UCSD-AML1 (cell line): ENCODE results near the gene GPR132.

Experiments used
- DNase-seq: peaks from one replicate; lab custom pipeline; 2025; ENCODE audit not compliant: unreplicated experiment; lab: John Stamatoyannopoulos, UW

Gene GPR132

GRCh38 chr14:105023144-105023543 lies 42.1 kb downstream of the GPR132 start:
- DNase-seq = no peak

- DNase-seq = no peak
These were observed 43.0 kb downstream of the GPR132 start for GRCh38 chr14:105022276-105022670.

GRCh38 chr14:105021656-105022275 lies 43.5 kb downstream of the GPR132 start:
- peak; percentile 63 for DNase-seq

- DNase-seq = peak; percentile 99
These were observed 44.2 kb downstream of the GPR132 start, which contains the start of gene CDCA4 for GRCh38 chr14:105020815-105021655. TSS of gene CDCA4 (minus strand) at chr14:105021083. CDS start at chr14:105011929, 9,154 bp downstream.

- DNase-seq = peak; percentile 54
These were observed 45.1 kb downstream of the GPR132 start for GRCh38 chr14:105019861-105020814.

GRCh38 chr14:105018414-105018813 lies 46.8 kb downstream of the GPR132 start:
- DNase-seq = no peak

GRCh38 chr14:105015905-105016304 lies 49.3 kb downstream of the GPR132 start:
- no peak for DNase-seq

GRCh38 chr14:105015242-105015641 lies 50.0 kb downstream of the GPR132 start:
- no peak for DNase-seq

- DNase-seq = no peak
These were observed 50.6 kb downstream of the GPR132 start for GRCh38 chr14:105014631-105015030.

- DNase-seq = no peak
These were observed 51.2 kb downstream of the GPR132 start for GRCh38 chr14:105014032-105014431.

- no peak for DNase-seq
These were observed 52.0 kb downstream of the GPR132 start for GRCh38 chr14:105013150-105013785.

- no peak for DNase-seq
These were observed 52.9 kb downstream of the GPR132 start for GRCh38 chr14:105012171-105012985.

GRCh38 chr14:105011312-105011990 lies 53.8 kb downstream of the GPR132 start:
- DNase-seq = no peak

GRCh38 chr14:105010891-105011291 lies 54.3 kb downstream of the GPR132 start:
- DNase-seq = no peak

- no peak for DNase-seq
These were observed 55.1 kb downstream of the GPR132 start for GRCh38 chr14:105010106-105010505.

- no peak for DNase-seq
These were observed 57.5 kb downstream of the GPR132 start for GRCh38 chr14:105007593-105008264.

GRCh38 chr14:105006831-105007592 lies 58.2 kb downstream of the GPR132 start:
- DNase-seq = no peak
